Measurements from ENCODE around the gene VPS33B.

DNA sequence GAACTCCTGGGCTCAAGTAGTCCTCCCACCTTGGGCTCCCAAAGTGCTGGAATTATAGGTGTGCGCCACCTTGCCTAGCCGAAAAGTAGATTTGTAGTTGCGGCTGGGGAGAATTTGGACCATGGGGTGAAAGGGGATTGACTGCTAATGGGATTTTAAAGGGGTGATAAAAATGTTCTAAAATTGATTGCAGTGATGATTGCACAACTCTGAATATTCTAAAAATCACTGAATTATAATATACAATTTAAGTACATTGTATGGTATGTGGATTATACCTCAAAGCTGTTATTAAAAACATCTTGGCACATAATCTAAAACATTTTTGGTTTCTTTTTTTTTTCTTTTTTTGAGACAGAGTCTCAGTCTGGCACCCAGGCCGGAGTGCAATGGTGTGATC, 31.9 kb downstream of the VPS33B start:
- TF ChIP-seq, protein P1, sequence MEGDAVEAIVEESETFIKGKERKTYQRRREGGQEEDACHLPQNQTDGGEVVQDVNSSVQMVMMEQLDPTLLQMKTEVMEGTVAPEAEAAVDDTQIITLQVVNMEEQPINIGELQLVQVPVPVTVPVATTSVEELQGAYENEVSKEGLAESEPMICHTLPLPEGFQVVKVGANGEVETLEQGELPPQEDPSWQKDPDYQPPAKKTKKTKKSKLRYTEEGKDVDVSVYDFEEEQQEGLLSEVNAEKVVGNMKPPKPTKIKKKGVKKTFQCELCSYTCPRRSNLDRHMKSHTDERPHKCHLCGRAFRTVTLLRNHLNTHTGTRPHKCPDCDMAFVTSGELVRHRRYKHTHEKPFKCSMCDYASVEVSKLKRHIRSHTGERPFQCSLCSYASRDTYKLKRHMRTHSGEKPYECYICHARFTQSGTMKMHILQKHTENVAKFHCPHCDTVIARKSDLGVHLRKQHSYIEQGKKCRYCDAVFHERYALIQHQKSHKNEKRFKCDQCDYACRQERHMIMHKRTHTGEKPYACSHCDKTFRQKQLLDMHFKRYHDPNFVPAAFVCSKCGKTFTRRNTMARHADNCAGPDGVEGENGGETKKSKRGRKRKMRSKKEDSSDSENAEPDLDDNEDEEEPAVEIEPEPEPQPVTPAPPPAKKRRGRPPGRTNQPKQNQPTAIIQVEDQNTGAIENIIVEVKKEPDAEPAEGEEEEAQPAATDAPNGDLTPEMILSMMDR (conservative IDR thresholded peaks at IDR 0.05; ENCODE audit: low read depth, low read length), result no peak
- TF ChIP-seq EZH2 (IDR thresholded peaks at IDR 0.05; ENCODE audit: borderline replicate concordance, low read depth, low read length, poor library complexity, severe bottlenecking), result no peak
